HEK293 (cell line): Measurements from ENCODE around the gene FHL1.

Source experiments
- CTCF ChIA-PET: fragments of 350-600 bp; formaldehyde crosslinking; extraction: SDS; loops from one replicate; lab custom pipeline; 2021; ENCODE audit warnings: antibody characterized with exemption; lab: Yijun Ruan, JAX
- POLR2A ChIA-PET: fragments of 300-600 bp; formaldehyde crosslinking; extraction: SDS; loops from one replicate; lab custom pipeline; 2020; ENCODE audit warnings: antibody characterized with exemption, inconsistent platforms; lab: Yijun Ruan, JAX
- H3K27ac ChIP-seq: fragments of 200-500 bp; sonication (Bioruptor generic); 2 replicates; pipeline ENCODE4 v1.5.1; 2014; ENCODE audit warnings: low read depth, low read length, control low read depth, inconsistent platforms; ENCODE audit errors: extremely low read depth
- H3K36me3 ChIP-seq, 2 experiments: fragments of 200-500 bp in 1 of 2; sonication (Bioruptor generic) in 1 of 2; 1 replicate in 1 of 2; 2 replicates in 1 of 2; pipeline ENCODE4 v1.5.1; 2014 to 2017; ENCODE audit warnings: inconsistent platforms in 2 of 2, low read length in 2 of 2; ENCODE audit not compliant: control insufficient read depth in 2 of 2, insufficient read depth in 1 of 2
- H3K4me1 ChIP-seq: fragments of 200-500 bp; sonication (Bioruptor generic); 2 replicates; pipeline ENCODE4 v1.5.1; 2014; ENCODE audit warnings: mild to moderate bottlenecking, low read length, inconsistent platforms; ENCODE audit not compliant: control insufficient read depth, insufficient read depth
- H3K4me3 ChIP-seq: 2 replicates; pipeline ENCODE4 v1.5.1; 2011; ENCODE audit warnings: low read depth, mild to moderate bottlenecking, control low read depth, low read length, moderate library complexity
- H3K9me3 ChIP-seq: fragments of 200-500 bp; sonication (Bioruptor generic); 2 replicates; pipeline ENCODE4 v1.5.1; 2014; ENCODE audit warnings: low read depth, low read length, inconsistent platforms; ENCODE audit not compliant: control insufficient read depth, insufficient read depth
- OSR2 ChIP-seq: fragments of 450-650 bp; formaldehyde crosslinking; IDR thresholded peaks from 2 replicates; pipeline ENCODE4 v1.5.1; 2016; ENCODE audit warnings: missing biosample characterization, missing genetic modification characterization
- PRDM1 ChIP-seq: fragments of 450-650 bp; formaldehyde crosslinking; IDR thresholded peaks from 2 replicates; pipeline ENCODE4; 2016; ENCODE audit warnings: missing biosample characterization, missing genetic modification characterization
- TRIM28 ChIP-seq: IDR thresholded peaks from 2 replicates; pipeline ENCODE4 v1.6.1; 2011; ENCODE audit warnings: low read length, control low read depth, borderline replicate concordance
- ZBTB1 ChIP-seq: fragments of 450-650 bp; formaldehyde crosslinking; IDR thresholded peaks from 2 replicates; pipeline ENCODE4 v1.5.1; 2016; ENCODE audit warnings: missing biosample characterization, missing genetic modification characterization
- ZEB2 ChIP-seq: fragments of 450-650 bp; formaldehyde crosslinking; IDR thresholded peaks from 2 replicates; pipeline ENCODE4 v1.5.1; 2016; ENCODE audit warnings: missing biosample characterization, missing genetic modification characterization
- ZNF121 ChIP-seq: fragments of 450-650 bp; formaldehyde crosslinking; IDR thresholded peaks from 2 replicates; pipeline ENCODE4 v1.5.1; 2016; ENCODE audit warnings: missing biosample characterization, missing genetic modification characterization
- ZNF132 ChIP-seq: fragments of 450-650 bp; formaldehyde crosslinking; IDR thresholded peaks from 2 replicates; pipeline ENCODE4 v1.5.1; 2017; ENCODE audit warnings: missing biosample characterization, missing genetic modification characterization, borderline replicate concordance
- ZNF148 ChIP-seq: fragments of 450-650 bp; formaldehyde crosslinking; IDR thresholded peaks from 2 replicates; pipeline ENCODE4 v1.5.0; 2017; ENCODE audit warnings: missing biosample characterization, missing genetic modification characterization, borderline replicate concordance
- ZNF248 ChIP-seq: fragments of 450-650 bp; formaldehyde crosslinking; IDR thresholded peaks from 2 replicates; pipeline ENCODE4 v1.5.1; 2017; ENCODE audit warnings: missing biosample characterization, missing genetic modification characterization
- ZNF391 ChIP-seq: fragments of 450-650 bp; formaldehyde crosslinking; IDR thresholded peaks from 2 replicates; pipeline ENCODE4 v1.5.1; 2016; ENCODE audit warnings: low read depth, missing biosample characterization, missing genetic modification characterization, borderline replicate concordance
- ZNF426 ChIP-seq: fragments of 450-650 bp; formaldehyde crosslinking; IDR thresholded peaks from 2 replicates; pipeline ENCODE4 v1.5.1; 2017; ENCODE audit warnings: missing biosample characterization, missing genetic modification characterization, mild to moderate bottlenecking, inconsistent platforms, moderate library complexity
- ZNF580 ChIP-seq: fragments of 450-650 bp; formaldehyde crosslinking; IDR thresholded peaks from 2 replicates; pipeline ENCODE4 v1.5.1; 2016; ENCODE audit warnings: missing biosample characterization, missing genetic modification characterization
- ZNF585B ChIP-seq: fragments of 450-650 bp; formaldehyde crosslinking; IDR thresholded peaks from 2 replicates; pipeline ENCODE4 v1.5.1; 2016; ENCODE audit warnings: missing biosample characterization, missing genetic modification characterization
- ZNF658 ChIP-seq: fragments of 450-650 bp; formaldehyde crosslinking; IDR thresholded peaks from 2 replicates; pipeline ENCODE4; 2016; ENCODE audit warnings: missing biosample characterization, missing genetic modification characterization
- ZNF76 ChIP-seq: fragments of 450-650 bp; formaldehyde crosslinking; IDR thresholded peaks from 2 replicates; pipeline ENCODE4; 2016; ENCODE audit warnings: low read depth, missing biosample characterization, missing genetic modification characterization, borderline replicate concordance
- ZNF843 ChIP-seq: fragments of 450-650 bp; formaldehyde crosslinking; IDR thresholded peaks from 2 replicates; pipeline ENCODE4 v1.5.1; 2016; ENCODE audit warnings: missing biosample characterization, missing genetic modification characterization
- TF ChIP-seq, protein P1 (sequence below): fragments of 450-650 bp; formaldehyde crosslinking; IDR thresholded peaks from 2 replicates; pipeline ENCODE4 v1.5.1; 2016; ENCODE audit warnings: missing biosample characterization, missing genetic modification characterization

The FHL1 gene

DNA sequence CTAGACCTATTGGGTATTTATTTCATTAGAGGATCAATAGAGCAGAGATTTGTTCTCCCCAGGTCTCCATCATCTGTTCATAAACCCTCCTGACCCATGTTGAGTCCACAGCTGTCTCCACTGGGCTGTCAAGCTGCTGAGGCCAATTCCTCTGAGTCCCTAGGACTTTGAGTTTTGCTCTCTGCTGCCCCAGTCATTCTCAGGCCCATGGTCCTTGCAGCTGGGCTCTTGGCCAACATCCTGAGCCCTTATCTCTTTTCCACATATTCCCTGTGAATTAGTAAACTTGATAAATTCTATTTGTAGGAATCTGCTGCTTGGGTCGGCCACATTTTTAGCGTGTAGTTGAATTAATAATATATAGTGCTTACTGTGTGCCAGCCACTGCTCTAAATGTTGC lies 41.9 kb downstream of the FHL1 start:
- Histone ChIP-seq H3K9me3 (no peaks in the 10 kb centered on the region), H3K4me3 (no peak overlapping the region), H3K27ac (no peak overlapping the region), H3K4me1 (peaks cover 12% of the 10 kb centered on the region), H3K36me3 (peaks cover 0 to 4% of the 10 kb centered on the region in 2 experiments; a peak in 1 of 3 replicates)
- TF ChIP-seq ZNF580 (tag by site-specific recombination) = no peak
- no peak for TF ChIP-seq ZNF658
- no peak for TF ChIP-seq ZBTB1 (tag by site-specific recombination)
- TF ChIP-seq ZNF248 = no peak
- TF ChIP-seq, protein P1, sequence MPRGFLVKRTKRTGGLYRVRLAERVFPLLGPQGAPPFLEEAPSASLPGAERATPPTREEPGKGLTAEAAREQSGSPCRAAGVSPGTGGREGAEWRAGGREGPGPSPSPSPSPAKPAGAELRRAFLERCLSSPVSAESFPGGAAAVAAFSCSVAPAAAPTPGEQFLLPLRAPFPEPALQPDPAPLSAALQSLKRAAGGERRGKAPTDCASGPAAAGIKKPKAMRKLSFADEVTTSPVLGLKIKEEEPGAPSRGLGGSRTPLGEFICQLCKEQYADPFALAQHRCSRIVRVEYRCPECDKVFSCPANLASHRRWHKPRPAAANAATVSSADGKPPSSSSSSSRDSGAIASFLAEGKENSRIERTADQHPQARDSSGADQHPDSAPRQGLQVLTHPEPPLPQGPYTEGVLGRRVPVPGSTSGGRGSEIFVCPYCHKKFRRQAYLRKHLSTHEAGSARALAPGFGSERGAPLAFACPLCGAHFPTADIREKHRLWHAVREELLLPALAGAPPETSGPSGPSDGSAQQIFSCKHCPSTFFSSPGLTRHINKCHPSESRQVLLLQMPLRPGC (tag by site-specific recombination) = no peak
- no peak for TF ChIP-seq ZEB2
- TF ChIP-seq ZNF76 (tag by site-specific recombination) = no peak
- no peak for TF ChIP-seq ZNF121 (tag by site-specific recombination)
- TF ChIP-seq ZNF132 = no peak
- no peak for TF ChIP-seq ZNF391 (tag by site-specific recombination)
- TF ChIP-seq ZNF585B (tag by site-specific recombination) = no peak
- TF ChIP-seq ZNF426 = no peak
- no peak for TF ChIP-seq PRDM1 (tag by site-specific recombination)
- POLR2A ChIA-PET = no interaction called here
- CTCF ChIA-PET = interaction anchor here (1.3 kb wide), 2 partner anchors 10 to 161 kb away, joined by 3 to 4 read pairs; no protein-coding TSS in a partner anchor

GRCh38 chrX:136190038-136190713 lies 42.8 kb downstream of the FHL1 start:
- ChIA-PET POLR2A (no interaction called here), CTCF (interaction anchor here (0.8 kb wide), 1 partner anchor 162 kb away, joined by 3 read pairs; no protein-coding TSS in a partner anchor)

More at GRCh38 chrX:136190038-136190713, 42.8 kb downstream of the FHL1 start:
- Histone ChIP-seq H3K9me3 (no peaks in the 10 kb centered on the region), H3K36me3 (peaks cover 0 to 4% of the 10 kb centered on the region in 2 experiments; a peak in 1 of 3 replicates), H3K27ac (no peak overlapping the region), H3K4me1 (peaks cover 4% of the 10 kb centered on the region; the same call in 1 of the 2 replicates), H3K4me3 (no peak overlapping the region)
- 0 out of 2 replicates have a peak, but pooled peaks have one; percentile 50 for TF ChIP-seq TRIM28
- no peak for TF ChIP-seq ZNF843 (tag by site-specific recombination)
- peak; percentile 52; the same call in 1 of the 2 replicates for TF ChIP-seq OSR2 (tag by site-specific recombination)
- TF ChIP-seq ZNF148 (tag by site-specific recombination) = no peak
